GM18873 (cell line): ENCODE data around the gene SLC35F3.

Source experiments
- ATAC-seq: cut with Tn5 transposase; IDR thresholded peaks from one replicate; pipeline ENCODE4 v1.9.1; 2021; ENCODE audit warnings: mild to moderate bottlenecking, moderate library complexity, moderate number of reproducible peaks; ENCODE audit not compliant: unreplicated experiment, low FRiP score

SLC35F3 gene

GRCh38 chr1:233965856-233966255 lies 61.4 kb downstream of the SLC35F3 start:
- ATAC-seq = no peak

GRCh38 chr1:233971753-233972152 lies 67.3 kb downstream of the SLC35F3 start:
- no peak for ATAC-seq

- no peak for ATAC-seq
Observed at GRCh38 chr1:233972563-233972950, 68.1 kb downstream of the SLC35F3 start.

GRCh38 chr1:233972951-233973635 lies 68.6 kb downstream of the SLC35F3 start:
- no peak for ATAC-seq

GRCh38 chr1:233975486-233975885 lies 71.0 kb downstream of the SLC35F3 start:
- ATAC-seq = no peak

- no peak for ATAC-seq
Observed at GRCh38 chr1:233981042-233981675, 76.7 kb downstream of the SLC35F3 start.

GRCh38 chr1:233982827-233983518 lies 78.5 kb downstream of the SLC35F3 start:
- no peak for ATAC-seq

GRCh38 chr1:233983811-233984210 lies 79.3 kb downstream of the SLC35F3 start:
- no peak for ATAC-seq

GRCh38 chr1:233988963-233989696 lies 84.7 kb downstream of the SLC35F3 start:
- no peak for ATAC-seq

- no peak for ATAC-seq
Observed at GRCh38 chr1:233990486-233990885, 86.0 kb downstream of the SLC35F3 start.

GRCh38 chr1:233993651-233994050 lies 89.2 kb downstream of the SLC35F3 start:
- no peak for ATAC-seq

- ATAC-seq = no peak
Observed at GRCh38 chr1:233994112-233994511, 89.6 kb downstream of the SLC35F3 start.

- ATAC-seq = no peak
Observed at GRCh38 chr1:233998456-233998855, 94.0 kb downstream of the SLC35F3 start.

- ATAC-seq = no peak
Observed at GRCh38 chr1:233998891-233999290, 94.4 kb downstream of the SLC35F3 start.

- ATAC-seq = no peak
Observed at GRCh38 chr1:234000557-234001041, 96.1 kb downstream of the SLC35F3 start.

GRCh38 chr1:234001817-234002216 lies 97.3 kb downstream of the SLC35F3 start:
- no peak for ATAC-seq

GRCh38 chr1:234004591-234004990 lies 100.1 kb downstream of the SLC35F3 start:
- ATAC-seq = no peak

- ATAC-seq = no peak
Observed at GRCh38 chr1:234007684-234008083, 103.2 kb downstream of the SLC35F3 start.

GRCh38 chr1:234008591-234008990 lies 104.1 kb downstream of the SLC35F3 start:
- ATAC-seq = no peak

- ATAC-seq = no peak
Observed at GRCh38 chr1:234009668-234010067, 105.2 kb downstream of the SLC35F3 start.

GRCh38 chr1:234014208-234014607 lies 109.7 kb downstream of the SLC35F3 start:
- ATAC-seq = no peak
